HCT116 (cell line): Measurements from ENCODE around the gene TRH. TPM values are rescaled to one million over a fixed set of nuclear protein-coding genes. Genes with fewer than 3 reads are reported as not detected.

Experiments used
- ATAC-seq: fragments of 200-7000 bp; cut with Tn5 transposase; 2 replicates; pipeline ENCODE4 v1.9.1; 2020; ENCODE audit warnings: mild to moderate bottlenecking, moderate library complexity
- BruUV-seq: library from RNA; stranded (reverse); fragments of 400-500 nt; replicated peaks from 2 replicates; lab custom pipeline; 2021; lab: Mats Ljungman, UMichigan
- CTCF ChIA-PET: fragments of 300-600 bp; sonication (Branson Sonifier 250); formaldehyde crosslinking; loops from one replicate; lab custom pipeline; 2021; ENCODE audit warnings: antibody characterized with exemption; lab: Charles Lee
- POLR2A ChIA-PET: fragments of 300-600, 350-600 bp; sonication (Branson Sonifier 250); formaldehyde crosslinking; loops from one replicate; lab custom pipeline; 2021; ENCODE audit warnings: antibody characterized with exemption; lab: Charles Lee
- RAD21 ChIA-PET, 2 experiments: fragments of 300-600 bp; sonication (Branson Sonifier 250); formaldehyde crosslinking; loops; one replicate each; lab custom pipeline; 2023; ENCODE audit warnings: low total read pairs in 2 of 2; ENCODE audit not compliant: uncharacterized antibody in 2 of 2, unreplicated experiment in 2 of 2, low non-redundant PET in 1 of 2; lab: Charles Lee
- DNase-seq: peaks from one replicate; pipeline ENCODE4 v3.0.0-alpha.2; 2010; ENCODE audit warnings: low read depth, low spot score
- H2AFZ ChIP-seq: fragments of 200-600 bp; shearing (Covaris generic), sonication (generic); 2 replicates; pipeline ENCODE4 v1.6.1; 2017; ENCODE audit warnings: low read depth, mixed run types, mixed read lengths, antibody characterized with exemption, low read length; ENCODE audit not compliant: poor library complexity, severe bottlenecking
- H3K27ac ChIP-seq: 2 replicates; pipeline ENCODE4 v1.5.1; 2012; ENCODE audit warnings: low read depth, low read length
- H3K27me3 ChIP-seq: fragments of 200-600 bp; sonication (generic); 2 replicates; pipeline ENCODE4 v1.6.1; 2016; ENCODE audit warnings: mixed run types, low read length, mixed read lengths; ENCODE audit not compliant: insufficient read depth
- H3K36me3 ChIP-seq, 2 experiments: fragments of 200-500 bp in 1 of 2; fragments of 200-600 bp in 1 of 2; sonication (Bioruptor generic) in 1 of 2; sonication (generic) in 1 of 2; 2 replicates each; pipeline versions ENCODE4 v1.5.1 to v1.6.1; 2014 to 2016; ENCODE audit warnings: low read length in 2 of 2, inconsistent platforms in 1 of 2, mixed read lengths in 1 of 2, mixed run types in 1 of 2; ENCODE audit not compliant: insufficient read depth in 2 of 2, control insufficient read depth in 1 of 2
- H3K4me1 ChIP-seq, 2 experiments: fragments of 200-600 bp in 1 of 2; sonication (generic) in 1 of 2; 2 replicates each; pipeline versions ENCODE4 v1.5.1 to v1.6.1; 2012 to 2017; ENCODE audit warnings: low read length in 2 of 2, inconsistent platforms in 1 of 2, mild to moderate bottlenecking in 1 of 2, mixed read lengths in 1 of 2, mixed run types in 1 of 2, moderate library complexity in 1 of 2; ENCODE audit not compliant: insufficient read depth in 2 of 2, control insufficient read depth in 1 of 2
- H3K4me2 ChIP-seq: fragments of 200-600 bp; sonication (generic); 2 replicates; pipeline ENCODE4 v1.6.1; 2017; ENCODE audit warnings: mixed run types, low read length, mixed read lengths
- H3K4me3 ChIP-seq, 2 experiments: fragments of 200-600 bp in 1 of 2; sonication (generic) in 1 of 2; replicated peaks in 1 of 2; 2 replicates each; pipeline ENCODE4 v1.5.1; 2011 to 2016; ENCODE audit warnings: low read length in 2 of 2, control low read depth in 1 of 2, low read depth in 1 of 2, mild to moderate bottlenecking in 1 of 2, mixed read lengths in 1 of 2, mixed run types in 1 of 2
- H3K79me2 ChIP-seq: fragments of 200-600 bp; sonication (generic); 2 replicates; pipeline ENCODE4 v1.6.1; 2017; ENCODE audit warnings: mild to moderate bottlenecking, mixed run types, low read length, moderate library complexity, mixed read lengths; ENCODE audit not compliant: insufficient read depth
- H3K9ac ChIP-seq: fragments of 200-600 bp; sonication (generic); 2 replicates; pipeline ENCODE4 v1.6.1; 2016; ENCODE audit warnings: low read length, mixed read lengths
- H3K9me2 ChIP-seq: fragments of 200-600 bp; sonication (generic), shearing (Covaris generic); 2 replicates; pipeline ENCODE4 v1.6.1; 2017; ENCODE audit warnings: mixed run types, mild to moderate bottlenecking, moderate library complexity; ENCODE audit not compliant: insufficient read depth
- H3K9me3 ChIP-seq, 2 experiments: fragments of 200-500 bp in 1 of 2; fragments of 200-600 bp in 1 of 2; sonication (Bioruptor generic) in 1 of 2; sonication (generic) in 1 of 2; 2 replicates each; pipeline ENCODE4 v1.6.1; 2014 to 2017; ENCODE audit warnings: low read length in 2 of 2, mixed read lengths in 2 of 2, inconsistent platforms in 1 of 2, low read depth in 1 of 2, mild to moderate bottlenecking in 1 of 2, mixed run types in 1 of 2, moderate library complexity in 1 of 2; ENCODE audit not compliant: control insufficient read depth in 1 of 2, insufficient read depth in 1 of 2
- H4K20me1 ChIP-seq: fragments of 200-600 bp; sonication (generic), shearing (Covaris generic); 2 replicates; pipeline ENCODE4 v1.6.1; 2017; ENCODE audit warnings: mixed run types, mild to moderate bottlenecking, moderate library complexity; ENCODE audit not compliant: insufficient read depth
- CBX3 ChIP-seq: IDR thresholded peaks from 2 replicates; pipeline ENCODE4 v1.6.1; 2012; ENCODE audit warnings: low read depth
- CEBPB ChIP-seq: IDR thresholded peaks from 2 replicates; pipeline ENCODE4 v1.6.1; 2012; ENCODE audit warnings: low read depth
- EGR1 ChIP-seq: IDR thresholded peaks from 2 replicates; pipeline ENCODE4 v1.6.1; 2012; ENCODE audit warnings: low read depth
- ELF1 ChIP-seq: IDR thresholded peaks from 2 replicates; pipeline ENCODE4 v1.6.1; 2012; ENCODE audit warnings: low read depth, borderline replicate concordance
- EZH2 ChIP-seq: fragments of 200-600 bp; sonication (generic); IDR thresholded peaks from 2 replicates; pipeline ENCODE4 v1.6.1; 2017; ENCODE audit warnings: antibody characterized with exemption, mixed run types
- JUND ChIP-seq: IDR thresholded peaks from 2 replicates; pipeline ENCODE4 v1.6.1; 2012
- RAD21 ChIP-seq: IDR thresholded peaks from 2 replicates; pipeline ENCODE4 v1.6.1; 2012; ENCODE audit warnings: low read depth, mild to moderate bottlenecking
- SIN3A ChIP-seq: IDR thresholded peaks from 2 replicates; pipeline ENCODE4 v1.6.1; 2012; ENCODE audit warnings: low read depth
- SP1 ChIP-seq: IDR thresholded peaks from 2 replicates; pipeline ENCODE4 v1.6.1; 2012; ENCODE audit warnings: low read depth
- YY1 ChIP-seq: IDR thresholded peaks from 2 replicates; pipeline ENCODE4 v1.6.1; 2011; ENCODE audit warnings: low read length, low read depth, moderate library complexity, mild to moderate bottlenecking; ENCODE audit not compliant: insufficient replicate concordance; ENCODE audit errors: extremely low read depth
- ZFX ChIP-seq: fragments of 450-650 bp; IDR thresholded peaks from 2 replicates; pipeline ENCODE4 v1.6.1; 2017
- ZNF274 ChIP-seq: fragments of 200-500 bp; sonication (Bioruptor generic); IDR thresholded peaks from 2 replicates; pipeline ENCODE4 v1.6.1; 2014; ENCODE audit warnings: mild to moderate bottlenecking, low read depth, low read length, inconsistent platforms
- intact Hi-C: fragments of 100-400 bp; cut with micrococcal nuclease; formaldehyde crosslinking; loops from 2 replicates; pipeline ENCODE4 v1.10.0; 2022
- total RNA-seq: library from RNA; stranded (reverse); gene quantifications from one replicate; pipeline ENCODE4 v1.2.1, GENCODE V29; 2021; ENCODE audit not compliant: unreplicated experiment
- TF ChIP-seq, protein P1 (sequence below): IDR thresholded peaks from 2 replicates; pipeline ENCODE4 v1.6.1; 2012
- TF ChIP-seq, protein P2 (sequence below), 3 experiments: fragments of 200-600 bp in 1 of 3; sonication (generic) in 1 of 3; IDR thresholded peaks in 2 of 3; conservative IDR thresholded peaks in 1 of 3; 2 replicates each; pipeline ENCODE4 v1.5.1; 2012 to 2017; ENCODE audit warnings: low read depth in 2 of 3, low read length in 2 of 3, antibody characterized with exemption in 1 of 3, borderline replicate concordance in 1 of 3, control low read depth in 1 of 3, mild to moderate bottlenecking in 1 of 3, mixed read lengths in 1 of 3, mixed run types in 1 of 3, moderate library complexity in 1 of 3; ENCODE audit not compliant: insufficient read depth in 1 of 3
- TF ChIP-seq, protein P3 (sequence below): IDR thresholded peaks from 2 replicates; pipeline ENCODE4 v1.6.1; 2012

Gene TRH
- total RNA-seq, 1 experiment from 2014 or later, result not detected

DNA sequence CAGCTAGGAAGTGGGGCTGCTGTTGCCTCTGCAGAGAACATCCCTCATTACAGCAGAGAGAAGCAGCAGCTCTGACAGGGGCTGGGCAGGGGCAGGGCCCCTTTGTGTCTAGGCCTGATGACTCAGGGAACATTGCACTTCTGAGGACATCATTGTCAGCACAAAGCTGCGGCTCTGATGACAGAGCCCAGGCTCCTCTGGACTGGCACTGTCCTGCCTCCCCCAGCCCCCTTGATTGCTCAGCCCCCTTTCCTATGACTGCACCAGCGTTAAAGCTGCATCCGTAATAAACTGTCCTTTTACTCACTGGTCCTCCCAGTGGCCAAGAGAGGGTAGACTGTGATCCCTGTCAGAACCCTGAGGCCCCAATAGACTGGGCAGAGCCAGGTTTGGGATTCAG, 18.3 kb downstream of the TRH start:
- ATAC-seq, result peak; percentile 88
- POLR2A ChIA-PET, result no interaction called here

DNA sequence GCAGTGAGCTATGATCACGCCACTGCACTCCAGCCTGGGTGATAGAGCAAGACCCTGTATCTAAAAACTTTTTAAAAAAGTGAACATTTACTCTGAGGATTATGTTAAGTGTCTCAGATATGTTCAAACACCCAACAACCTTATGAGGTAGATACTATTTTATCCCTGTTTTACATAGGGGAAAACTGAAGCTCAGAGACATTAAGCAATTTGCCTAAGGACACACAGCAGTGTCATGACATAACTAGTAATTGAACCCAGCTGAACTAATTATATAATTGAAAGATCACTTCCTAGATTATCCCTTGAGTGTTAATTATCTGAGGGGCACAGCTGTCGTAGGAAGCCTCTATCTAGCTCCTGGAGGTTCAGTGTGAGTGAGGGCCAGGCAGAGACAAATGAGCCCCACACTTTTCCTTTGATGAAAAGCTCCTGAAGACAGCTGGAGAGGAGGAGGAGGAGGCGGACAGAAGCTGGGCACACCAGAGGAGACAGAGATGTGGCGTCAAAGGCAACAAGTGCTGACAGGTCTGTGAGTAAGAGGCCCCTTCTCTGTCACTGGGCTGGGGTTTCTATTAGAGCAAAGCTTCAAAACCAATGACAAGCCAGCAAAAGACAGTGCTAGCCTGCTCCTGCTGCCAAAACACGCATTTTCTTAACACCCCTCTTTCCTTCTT, 20.5 kb downstream of the TRH start:
- ChIA-PET CTCF (no interaction called here), POLR2A (no interaction called here), RAD21 (no interaction called here)
- Histone ChIP-seq H3K4me2 (no peak overlapping the region), H4K20me1 (no peaks in the 10 kb centered on the region), H3K9ac (no peak overlapping the region), H3K27ac (no peak overlapping the region), H3K4me3 (no peak overlapping the region), H3K9me3 (no peaks in the 10 kb centered on the region), H2AFZ (no peak overlapping the region), H3K27me3 (no peaks in the 10 kb centered on the region), H3K79me2 (no peaks in the 10 kb centered on the region), H3K9me2 (no peaks in the 10 kb centered on the region), H3K4me1 (no peaks in the 10 kb centered on the region), H3K36me3 (no peaks in the 10 kb centered on the region)
- BruUV-seq, result no TSS peak
- DNase-seq, result no peak
- intact Hi-C loops, result no loop called here
- ATAC-seq, result no peak
- TF ChIP-seq JUND (no peak), YY1 (no peak), EZH2 (no peak), ELF1 (no peak), RAD21 (no peak), EGR1 (no peak), ZFX (no peak), CBX3 (no peak), SIN3A (no peak), ZNF274 (no peak), CEBPB (no peak)
- TF ChIP-seq, protein P1, sequence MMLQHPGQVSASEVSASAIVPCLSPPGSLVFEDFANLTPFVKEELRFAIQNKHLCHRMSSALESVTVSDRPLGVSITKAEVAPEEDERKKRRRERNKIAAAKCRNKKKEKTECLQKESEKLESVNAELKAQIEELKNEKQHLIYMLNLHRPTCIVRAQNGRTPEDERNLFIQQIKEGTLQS, result no peak

More for the DNA sequence above, 18.3 kb downstream of the TRH start:
- no peaks in the 10 kb centered on the region for H3K4me1 ChIP-seq
- H3K9me2 ChIP-seq, result no peaks in the 10 kb centered on the region
- CTCF ChIA-PET, result no interaction called here
- H3K27me3 ChIP-seq, result no peaks in the 10 kb centered on the region
- RAD21 ChIA-PET, result no interaction called here
- H3K79me2 ChIP-seq, result no peaks in the 10 kb centered on the region
- no peak overlapping the region for H3K9ac ChIP-seq
- no peak for DNase-seq
- no peaks in the 10 kb centered on the region for H4K20me1 ChIP-seq
- H3K36me3 ChIP-seq, result no peaks in the 10 kb centered on the region
- intact Hi-C loops, result no loop called here
- no peak overlapping the region for H3K4me2 ChIP-seq
- no peaks in the 10 kb centered on the region for H3K9me3 ChIP-seq
- no TSS peak for BruUV-seq
- H2AFZ ChIP-seq, result no peak overlapping the region
- H3K4me3 ChIP-seq, result no peak overlapping the region
- TF ChIP-seq, protein P2, sequence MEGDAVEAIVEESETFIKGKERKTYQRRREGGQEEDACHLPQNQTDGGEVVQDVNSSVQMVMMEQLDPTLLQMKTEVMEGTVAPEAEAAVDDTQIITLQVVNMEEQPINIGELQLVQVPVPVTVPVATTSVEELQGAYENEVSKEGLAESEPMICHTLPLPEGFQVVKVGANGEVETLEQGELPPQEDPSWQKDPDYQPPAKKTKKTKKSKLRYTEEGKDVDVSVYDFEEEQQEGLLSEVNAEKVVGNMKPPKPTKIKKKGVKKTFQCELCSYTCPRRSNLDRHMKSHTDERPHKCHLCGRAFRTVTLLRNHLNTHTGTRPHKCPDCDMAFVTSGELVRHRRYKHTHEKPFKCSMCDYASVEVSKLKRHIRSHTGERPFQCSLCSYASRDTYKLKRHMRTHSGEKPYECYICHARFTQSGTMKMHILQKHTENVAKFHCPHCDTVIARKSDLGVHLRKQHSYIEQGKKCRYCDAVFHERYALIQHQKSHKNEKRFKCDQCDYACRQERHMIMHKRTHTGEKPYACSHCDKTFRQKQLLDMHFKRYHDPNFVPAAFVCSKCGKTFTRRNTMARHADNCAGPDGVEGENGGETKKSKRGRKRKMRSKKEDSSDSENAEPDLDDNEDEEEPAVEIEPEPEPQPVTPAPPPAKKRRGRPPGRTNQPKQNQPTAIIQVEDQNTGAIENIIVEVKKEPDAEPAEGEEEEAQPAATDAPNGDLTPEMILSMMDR (IDR thresholded peaks at IDR 0.05 in 2 of 3, conservative IDR thresholded peaks at IDR 0.05 in 1 of 3; ENCODE audit: borderline replicate concordance in 1 of 3, insufficient read depth in 1 of 3, low read depth in 2 of 3, low read length in 2 of 3), result peak in 2 of 3 experiments; percentile 30 to 48; a peak in 4 of 6 replicates
- no peak for TF ChIP-seq JUND
- TF ChIP-seq, protein P3, sequence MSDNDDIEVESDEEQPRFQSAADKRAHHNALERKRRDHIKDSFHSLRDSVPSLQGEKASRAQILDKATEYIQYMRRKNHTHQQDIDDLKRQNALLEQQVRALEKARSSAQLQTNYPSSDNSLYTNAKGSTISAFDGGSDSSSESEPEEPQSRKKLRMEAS, result no peak
- TF ChIP-seq SP1, result no peak
- no peak for TF ChIP-seq SIN3A
- H3K27ac ChIP-seq, result no peak overlapping the region
